Mononuclear cell (primary cell): Measurements from ENCODE around the gene VSTM4. TPM values are rescaled to one million over a fixed set of nuclear protein-coding genes. Genes with fewer than 3 reads are reported as not detected.

Experiments used
- H3K27me3 ChIP-seq: 2 replicates; pipeline ENCODE4 v1.6.0; 2011; ENCODE audit warnings: low read length, control low read depth; ENCODE audit not compliant: insufficient read depth
- H3K4me1 ChIP-seq: 2 replicates; pipeline ENCODE4 v1.5.1; 2011; ENCODE audit warnings: mild to moderate bottlenecking, low read length, control low read depth; ENCODE audit not compliant: insufficient read depth
- H3K4me3 ChIP-seq: 2 replicates; pipeline ENCODE4 v1.5.1; 2011; ENCODE audit warnings: mild to moderate bottlenecking, low read length, moderate library complexity
- H3K9me3 ChIP-seq: 2 replicates; pipeline ENCODE4 v1.5.1; 2011; ENCODE audit warnings: low read depth, mild to moderate bottlenecking, control low read depth, low read length
- total RNA-seq: library from RNA; depleted of rRNA; stranded (reverse); fragments of >200 nt; gene quantifications from one replicate; pipeline ENCODE4 v1.2.3, GENCODE V29; 2012

Gene VSTM4, protein sequence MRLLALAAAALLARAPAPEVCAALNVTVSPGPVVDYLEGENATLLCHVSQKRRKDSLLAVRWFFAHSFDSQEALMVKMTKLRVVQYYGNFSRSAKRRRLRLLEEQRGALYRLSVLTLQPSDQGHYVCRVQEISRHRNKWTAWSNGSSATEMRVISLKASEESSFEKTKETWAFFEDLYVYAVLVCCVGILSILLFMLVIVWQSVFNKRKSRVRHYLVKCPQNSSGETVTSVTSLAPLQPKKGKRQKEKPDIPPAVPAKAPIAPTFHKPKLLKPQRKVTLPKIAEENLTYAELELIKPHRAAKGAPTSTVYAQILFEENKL
- 0.10 TPM for total RNA-seq

DNA sequence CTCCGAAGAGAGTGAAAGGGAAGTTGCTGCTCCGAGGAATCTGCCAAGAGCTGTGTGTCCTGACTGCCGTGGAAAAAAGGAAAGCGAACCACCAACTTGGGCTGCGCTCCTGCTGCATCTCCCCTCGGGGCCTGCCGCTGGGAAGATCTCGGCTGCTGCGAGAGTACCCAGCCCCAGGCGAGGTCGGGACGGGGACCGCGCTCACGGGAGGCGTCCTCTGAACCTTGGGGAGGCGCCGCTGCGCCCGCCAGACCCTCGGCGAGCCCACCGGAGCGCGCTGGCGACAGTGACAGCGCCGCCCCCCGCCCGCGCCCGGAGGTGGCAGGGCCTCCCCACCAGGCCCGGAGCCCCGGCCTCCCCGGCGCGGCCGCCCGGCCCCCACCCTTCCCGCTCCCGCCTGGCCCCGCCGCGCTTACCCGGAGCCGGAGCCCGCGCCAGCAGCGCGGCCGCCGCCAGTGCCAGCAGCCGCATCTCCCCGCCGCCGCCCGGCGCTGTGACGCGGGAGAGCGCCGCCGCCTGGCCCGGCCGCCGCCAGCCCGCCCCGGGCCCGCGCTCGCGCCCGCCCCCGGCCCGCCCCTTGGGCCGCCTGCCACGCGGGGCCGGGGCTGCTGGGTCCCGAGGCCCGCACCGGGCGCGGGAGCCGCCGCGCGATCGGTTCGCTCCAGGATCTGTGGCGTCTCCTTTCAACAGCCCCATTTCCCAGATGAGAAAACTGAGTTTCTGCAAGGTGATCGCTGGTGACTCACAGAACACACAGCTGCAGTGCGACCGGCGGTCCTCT is at the start of gene VSTM4:
VSTM4 (minus strand) TSS at position 508 of the 781 bp plus-strand sequence; CDS start at position 471, 37 bp downstream.
- Histone ChIP-seq H3K27me3 (peaks cover 15% of the 10 kb centered on the region), H3K4me3 (no peak within 1 kb of the TSS), H3K4me1 (no peaks in the 10 kb centered on the region), H3K9me3 (no peaks in the 10 kb centered on the region)

DNA sequence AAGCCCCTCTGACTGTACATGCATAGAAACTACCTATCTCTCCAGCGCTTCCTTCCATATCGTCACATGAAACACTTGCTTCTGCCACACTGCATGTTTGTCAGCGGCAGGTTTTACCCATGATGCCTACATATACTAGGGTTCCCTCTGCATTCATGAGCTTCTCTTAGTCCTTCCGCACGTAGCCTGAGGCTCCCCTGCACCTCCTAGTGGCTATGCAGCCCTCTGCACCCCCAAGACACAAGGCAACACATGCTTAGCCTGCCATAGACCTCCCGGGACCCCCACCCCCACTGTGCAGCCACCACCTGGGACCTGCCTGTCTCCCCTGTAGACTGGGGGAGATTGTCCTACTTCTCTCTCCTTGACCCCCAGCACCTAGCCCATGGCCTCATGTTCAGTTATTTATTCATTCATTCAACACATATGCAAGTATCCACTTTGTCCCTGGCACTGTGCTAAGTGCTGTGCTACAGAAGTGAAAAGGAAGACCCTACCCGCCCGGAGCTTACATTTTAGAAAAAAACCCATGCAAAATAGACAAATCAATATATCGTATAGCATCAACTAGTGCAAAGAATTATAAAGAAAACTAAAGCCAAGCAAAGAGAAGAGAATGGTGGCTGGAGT is 49.4 kb upstream of the VSTM4 start:
- Histone ChIP-seq H3K27me3 (no peaks in the 10 kb centered on the region), H3K9me3 (no peaks in the 10 kb centered on the region), H3K4me3 (no peak overlapping the region), H3K4me1 (peaks cover 10% of the 10 kb centered on the region)

DNA sequence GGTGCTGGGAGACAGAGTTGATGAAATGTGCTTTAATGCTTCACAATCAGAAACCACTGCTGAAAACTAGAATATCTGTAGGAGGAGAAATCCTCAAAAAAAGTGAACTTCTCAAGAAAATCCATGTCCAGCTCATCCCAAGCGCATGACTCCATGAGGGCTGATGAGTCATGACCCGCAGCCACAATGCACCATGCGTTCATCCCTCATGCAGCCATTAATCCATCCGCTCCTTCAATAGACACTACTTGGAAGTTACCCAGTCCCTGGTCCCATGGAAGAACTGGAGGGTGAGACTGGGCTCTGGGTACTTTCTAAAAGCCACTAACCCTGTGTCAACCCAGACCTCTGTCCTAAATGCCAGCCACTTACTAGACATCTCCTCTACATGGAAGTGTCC is 48.4 kb upstream of the VSTM4 start:
- Histone ChIP-seq H3K4me1 (peaks cover 3% of the 10 kb centered on the region), H3K4me3 (no peak overlapping the region), H3K9me3 (no peaks in the 10 kb centered on the region), H3K27me3 (no peaks in the 10 kb centered on the region)

DNA sequence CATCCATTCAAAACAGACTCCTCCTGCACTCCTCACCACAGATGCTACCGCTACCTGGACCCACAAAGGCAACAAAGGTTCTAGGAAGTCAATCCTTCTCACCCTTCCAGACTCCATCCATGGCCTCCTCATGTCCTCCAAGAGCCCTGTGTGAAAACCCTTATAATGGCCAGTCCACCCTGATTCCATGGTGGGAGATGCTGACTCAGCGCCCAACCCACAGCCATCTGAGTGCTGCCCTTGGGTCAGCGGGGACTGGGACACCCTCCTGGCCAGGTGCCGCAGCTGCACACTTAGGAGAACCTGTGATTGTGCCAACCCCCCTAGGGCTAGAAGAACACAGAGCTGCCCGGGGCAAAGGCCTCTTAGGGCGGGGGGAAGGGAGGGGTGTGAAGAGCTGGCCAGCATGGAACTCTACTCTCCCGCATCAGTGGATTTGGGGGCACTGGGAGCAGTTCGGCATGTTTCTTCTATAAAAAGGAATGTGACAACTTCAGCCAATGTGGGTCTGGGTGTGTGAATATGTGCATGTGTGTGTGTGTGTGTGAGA is 47.5 kb upstream of the VSTM4 start:
- Histone ChIP-seq H3K4me3 (no peak overlapping the region), H3K9me3 (no peaks in the 10 kb centered on the region), H3K27me3 (no peaks in the 10 kb centered on the region), H3K4me1 (no peaks in the 10 kb centered on the region)

DNA sequence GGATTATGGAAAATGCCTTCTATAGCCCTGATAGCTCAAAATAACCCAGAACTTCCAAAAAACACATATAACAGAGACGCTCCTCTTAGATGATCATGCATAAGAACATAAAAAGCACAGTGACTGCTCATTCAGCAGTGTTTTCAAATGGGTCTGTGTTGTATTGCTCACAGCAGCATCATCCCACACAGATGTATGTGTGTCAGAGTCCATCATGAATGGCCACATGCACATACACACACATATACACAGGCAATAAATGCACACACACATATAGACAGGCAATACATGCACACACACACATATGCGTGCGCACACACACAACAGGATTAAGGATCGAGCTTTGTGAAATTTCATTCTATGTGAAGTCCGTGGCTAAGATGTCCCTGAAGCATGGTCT is 46.7 kb upstream of the VSTM4 start:
- Histone ChIP-seq H3K27me3 (no peaks in the 10 kb centered on the region), H3K9me3 (no peaks in the 10 kb centered on the region), H3K4me1 (no peaks in the 10 kb centered on the region), H3K4me3 (no peak overlapping the region)

DNA sequence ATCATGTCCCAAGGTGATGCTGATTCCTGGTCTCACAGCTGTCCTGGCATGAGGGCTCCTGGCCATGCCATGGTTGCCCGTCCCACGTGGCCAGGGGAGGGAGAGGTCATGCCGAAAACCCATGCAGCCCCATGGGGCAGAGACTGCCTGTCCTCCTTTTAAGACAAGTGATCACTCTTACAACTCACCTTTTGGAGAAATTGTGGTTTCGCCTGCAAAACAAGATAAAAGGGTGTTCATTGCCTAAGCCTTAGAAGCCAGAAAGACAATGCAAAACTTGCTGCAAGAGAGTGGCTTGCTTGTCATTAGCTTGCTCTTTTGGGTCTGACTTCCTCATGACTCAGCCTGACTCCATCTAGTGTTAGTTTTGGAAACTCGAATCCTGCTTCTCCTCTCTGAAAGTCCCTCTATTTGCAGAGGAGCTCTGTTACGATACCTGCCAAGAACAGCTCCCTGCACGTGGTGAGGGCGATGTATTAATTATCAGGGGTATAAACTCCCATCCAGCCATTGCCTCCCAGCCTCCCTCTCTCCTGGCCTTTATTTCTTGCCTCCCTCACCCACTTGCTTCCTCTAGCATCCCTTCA is 46.2 kb upstream of the VSTM4 start:
- H3K4me1 ChIP-seq, result no peaks in the 10 kb centered on the region
- H3K27me3 ChIP-seq, result no peaks in the 10 kb centered on the region

DNA sequence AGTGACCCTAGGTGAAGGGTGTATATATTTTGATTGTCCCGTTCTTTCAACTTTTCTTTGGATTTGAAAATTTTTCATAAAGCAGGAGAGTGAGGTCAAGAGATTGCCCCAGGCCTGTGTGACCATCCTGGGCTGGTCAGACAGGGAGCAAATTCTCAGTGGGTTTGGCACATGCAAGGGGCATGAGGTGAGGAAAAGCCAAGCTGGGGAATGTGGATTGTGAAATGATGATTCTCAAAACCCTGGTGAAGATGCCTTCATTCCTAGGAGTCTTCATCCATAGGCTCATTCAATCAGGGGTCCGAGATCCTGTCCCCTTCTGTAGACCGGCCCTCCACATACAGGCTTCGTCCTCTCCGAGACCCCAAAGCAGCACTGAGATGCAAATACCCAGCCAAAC is 45.5 kb upstream of the VSTM4 start:
- H3K27me3 ChIP-seq, result no peaks in the 10 kb centered on the region
- no peak overlapping the region for H3K4me3 ChIP-seq
- H3K4me1 ChIP-seq, result no peaks in the 10 kb centered on the region
- H3K9me3 ChIP-seq, result no peaks in the 10 kb centered on the region

More for the DNA sequence above, 46.2 kb upstream of the VSTM4 start:
- Histone ChIP-seq H3K9me3 (no peaks in the 10 kb centered on the region), H3K4me3 (no peak overlapping the region)

DNA sequence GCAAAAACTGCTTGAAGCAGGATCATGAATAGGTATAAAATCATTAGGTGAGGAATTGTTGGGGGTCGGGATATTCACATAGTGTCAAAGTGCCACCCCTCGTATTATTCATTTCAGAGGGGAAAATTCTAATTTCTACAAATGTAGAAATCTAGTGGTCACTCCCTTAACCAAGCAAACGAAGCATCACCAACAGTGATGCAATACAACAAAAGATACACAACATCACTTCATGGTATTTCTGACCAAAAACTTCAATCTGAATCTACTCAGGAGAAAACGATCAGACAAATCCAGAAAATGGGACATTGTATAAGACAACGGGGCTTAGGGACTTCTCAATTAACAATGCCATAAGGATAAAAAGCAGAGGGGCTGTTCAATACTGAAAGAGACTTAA is 44.8 kb upstream of the VSTM4 start:
- Histone ChIP-seq H3K9me3 (no peaks in the 10 kb centered on the region), H3K4me3 (no peak overlapping the region), H3K4me1 (no peaks in the 10 kb centered on the region), H3K27me3 (no peaks in the 10 kb centered on the region)

DNA sequence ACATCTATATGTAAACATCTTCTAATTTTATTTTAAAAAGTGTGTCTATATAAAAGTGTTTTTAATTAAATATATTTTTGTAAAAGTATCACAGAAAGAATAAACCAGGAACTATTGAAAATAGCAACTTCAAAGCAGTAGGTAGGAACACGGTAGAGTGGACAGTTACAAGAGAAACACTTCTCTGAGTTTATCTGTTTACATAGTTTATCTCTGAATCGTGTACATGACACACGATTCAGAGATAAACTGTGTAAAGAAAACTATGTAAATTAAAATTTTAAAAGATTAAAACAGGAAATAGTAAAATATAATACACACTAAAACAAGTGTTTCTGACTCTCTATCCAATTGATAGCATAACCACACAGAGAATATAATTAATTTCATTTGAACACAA is 43.6 kb upstream of the VSTM4 start:
- Histone ChIP-seq H3K4me3 (no peak overlapping the region), H3K4me1 (no peaks in the 10 kb centered on the region), H3K27me3 (no peaks in the 10 kb centered on the region), H3K9me3 (no peaks in the 10 kb centered on the region)

DNA sequence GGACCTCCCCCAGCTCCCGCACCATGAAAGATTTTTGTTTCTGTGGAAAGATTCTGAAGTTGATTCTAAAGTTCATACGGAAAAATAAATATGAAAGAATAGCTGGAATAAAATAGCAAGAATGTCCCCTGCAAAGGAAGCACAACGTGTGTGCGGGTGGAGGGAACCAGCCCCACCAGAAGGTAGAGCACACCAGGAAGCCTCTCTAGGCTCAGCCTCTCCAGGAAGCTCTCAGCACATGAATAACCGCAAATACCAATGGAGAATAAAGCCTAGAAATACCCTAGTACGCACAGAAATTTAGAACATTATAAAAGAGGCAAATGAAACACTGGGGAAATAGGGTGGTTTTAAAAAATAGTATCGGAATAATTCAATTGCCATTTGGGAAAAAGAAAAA is 43.1 kb upstream of the VSTM4 start:
- Histone ChIP-seq H3K4me3 (no peak overlapping the region), H3K27me3 (no peaks in the 10 kb centered on the region), H3K9me3 (no peaks in the 10 kb centered on the region), H3K4me1 (no peaks in the 10 kb centered on the region)

DNA sequence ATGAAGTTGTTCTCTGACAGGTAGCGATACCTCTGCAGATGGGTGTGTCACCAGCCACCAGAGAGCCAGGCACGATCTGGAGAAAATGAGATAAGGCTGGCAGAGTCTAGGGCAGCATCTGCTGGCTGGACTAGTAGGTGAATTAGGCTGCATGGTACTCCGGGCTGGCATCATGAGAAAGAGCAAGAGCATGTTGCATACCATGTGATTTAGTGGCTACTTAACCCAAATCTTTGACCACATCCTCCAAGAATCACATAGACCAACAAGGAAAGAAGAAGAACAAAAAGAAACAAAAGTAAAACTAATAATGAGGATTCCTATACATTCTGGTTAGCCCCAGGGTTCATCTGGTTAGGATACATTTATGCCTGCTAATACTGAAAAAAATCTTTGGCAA is 41.9 kb upstream of the VSTM4 start:
- Histone ChIP-seq H3K27me3 (no peaks in the 10 kb centered on the region), H3K4me3 (no peak overlapping the region), H3K4me1 (no peaks in the 10 kb centered on the region), H3K9me3 (no peaks in the 10 kb centered on the region)

DNA sequence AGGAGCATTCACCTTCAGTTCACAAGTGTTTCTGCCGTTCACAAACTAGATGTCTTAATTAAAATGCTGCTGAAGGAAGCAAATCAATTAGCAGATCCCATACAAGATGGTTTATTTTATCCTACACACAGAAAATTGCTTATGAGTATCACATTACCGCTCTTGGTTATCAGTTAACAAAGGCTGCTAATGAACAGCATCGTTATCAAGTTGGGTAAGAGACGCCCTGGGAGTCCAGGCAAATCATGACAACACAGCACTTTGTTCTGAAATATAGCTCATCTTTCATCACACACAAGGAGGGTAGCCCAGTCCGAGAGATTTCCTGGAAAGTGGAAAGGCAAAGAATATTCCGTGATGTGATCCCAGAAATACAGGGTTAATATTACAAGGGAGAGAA is 39.3 kb upstream of the VSTM4 start:
- H3K4me1 ChIP-seq, result no peaks in the 10 kb centered on the region
- no peaks in the 10 kb centered on the region for H3K9me3 ChIP-seq
- H3K27me3 ChIP-seq, result no peaks in the 10 kb centered on the region
- no peak overlapping the region for H3K4me3 ChIP-seq

DNA sequence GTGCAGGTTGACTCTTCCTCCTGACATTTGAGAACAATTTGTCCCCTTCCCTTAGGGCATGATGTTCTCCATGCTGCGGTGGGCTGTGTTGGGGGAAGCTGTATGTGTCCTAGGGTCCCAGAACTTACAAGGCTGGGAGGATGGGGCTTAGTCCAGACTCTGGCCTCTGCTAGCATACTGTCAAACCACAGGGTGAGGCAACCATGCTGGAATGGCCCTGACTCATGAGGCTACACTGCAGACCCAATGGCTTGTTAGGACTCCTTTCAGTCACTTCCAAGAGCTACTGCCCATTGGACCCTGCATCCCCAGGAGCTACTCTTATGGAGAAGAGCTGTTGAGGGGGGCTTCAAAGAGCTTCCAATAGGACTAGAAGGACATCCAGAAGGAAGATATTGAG is 38.6 kb upstream of the VSTM4 start:
- H3K4me3 ChIP-seq, result no peak overlapping the region
- H3K4me1 ChIP-seq, result no peaks in the 10 kb centered on the region
- no peaks in the 10 kb centered on the region for H3K9me3 ChIP-seq
- no peaks in the 10 kb centered on the region for H3K27me3 ChIP-seq

DNA sequence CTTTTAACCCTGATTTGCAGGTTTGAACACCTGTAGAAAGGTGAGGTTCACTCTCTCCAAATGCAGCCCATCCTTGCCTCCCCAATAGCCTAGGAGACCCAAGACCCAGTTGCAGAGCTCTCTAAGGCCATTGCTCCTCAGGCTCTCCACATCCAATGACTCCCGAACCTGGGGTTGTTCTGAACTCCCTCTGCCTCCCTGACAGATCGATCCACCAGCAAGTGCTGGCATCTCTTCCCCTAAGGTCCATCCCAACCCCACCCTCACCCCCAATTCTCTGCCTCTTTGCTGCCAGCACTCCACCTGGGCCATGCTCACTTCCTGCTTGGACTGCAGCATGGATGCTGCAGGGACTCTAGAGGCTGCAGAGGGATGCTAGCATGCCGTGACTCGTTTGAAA is 37.8 kb upstream of the VSTM4 start:
- no peaks in the 10 kb centered on the region for H3K9me3 ChIP-seq
- H3K4me1 ChIP-seq, result no peaks in the 10 kb centered on the region
- H3K27me3 ChIP-seq, result no peaks in the 10 kb centered on the region
- no peak overlapping the region for H3K4me3 ChIP-seq

DNA sequence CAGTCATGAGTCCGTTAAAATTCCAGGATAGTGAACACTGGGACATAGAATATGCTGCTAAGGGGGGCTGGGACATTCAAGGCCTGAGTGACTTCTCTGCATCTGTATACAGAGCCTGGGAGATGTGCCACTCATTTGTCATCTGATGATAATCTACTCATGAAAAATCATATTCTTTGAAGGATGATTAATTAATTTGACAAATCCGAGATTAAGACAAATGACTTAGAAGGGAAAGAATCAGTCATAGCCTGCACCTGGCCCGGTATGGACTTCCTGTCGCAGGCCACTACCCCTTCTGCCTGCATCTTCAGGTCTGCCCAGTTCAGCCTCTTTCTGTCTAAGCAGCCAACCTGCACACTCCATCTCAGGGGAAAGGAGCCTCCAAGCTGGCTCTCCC is 37.3 kb upstream of the VSTM4 start:
- H3K27me3 ChIP-seq, result no peaks in the 10 kb centered on the region
- H3K9me3 ChIP-seq, result no peaks in the 10 kb centered on the region
- no peaks in the 10 kb centered on the region for H3K4me1 ChIP-seq
- no peak overlapping the region for H3K4me3 ChIP-seq
